OCI-LY7 (cell line): ENCODE results near the gene CNTN4. TPM values are rescaled to one million over a fixed set of nuclear protein-coding genes. Genes with fewer than 3 reads are reported as not detected.

Source experiments
- BruUV-seq: library from RNA; stranded (reverse); fragments of 400-500 nt; replicated peaks from 2 replicates; lab custom pipeline; 2021; lab: Mats Ljungman, UMichigan
- CTCF ChIA-PET: fragments of 300-600 bp; sonication (Branson Sonifier 250); formaldehyde crosslinking; loops from one replicate; lab custom pipeline; 2022; ENCODE audit warnings: antibody characterized with exemption; ENCODE audit not compliant: unreplicated experiment; lab: Charles Lee
- POLR2A ChIA-PET: fragments of 300-600 bp; sonication (Branson Sonifier 250); formaldehyde crosslinking; loops from one replicate; lab custom pipeline; 2022; ENCODE audit warnings: antibody characterized with exemption; lab: Charles Lee
- DNase-seq: peaks from one replicate; pipeline ENCODE4 v3.0.0-alpha.2; 2015; ENCODE audit warnings: low spot score
- H2AFZ ChIP-seq: fragments of 200-600 bp; sonication (generic), shearing (Covaris generic); 2 replicates; pipeline ENCODE4 v1.6.1; 2014; ENCODE audit warnings: mild to moderate bottlenecking, antibody characterized with exemption, low read length, moderate library complexity
- H3K27ac ChIP-seq: fragments of 200-600 bp; sonication (generic); 2 replicates; pipeline ENCODE4 v1.5.1; 2014; ENCODE audit warnings: mixed run types, low read depth, mild to moderate bottlenecking, moderate library complexity, low read length, inconsistent platforms; ENCODE audit not compliant: poor library complexity, severe bottlenecking
- H3K36me3 ChIP-seq: fragments of 200-600 bp; sonication (generic); 2 replicates; pipeline ENCODE4 v1.6.1; 2014; ENCODE audit warnings: mild to moderate bottlenecking, antibody characterized with exemption, low read length, moderate library complexity, mixed read lengths; ENCODE audit not compliant: insufficient read depth
- H3K4me1 ChIP-seq: fragments of 200-600 bp; sonication (generic); 2 replicates; pipeline ENCODE4 v1.5.1; 2014; ENCODE audit warnings: mild to moderate bottlenecking, low read length; ENCODE audit not compliant: insufficient read depth, poor library complexity, severe bottlenecking
- H3K4me2 ChIP-seq: fragments of 200-600 bp; sonication (generic); 2 replicates; pipeline ENCODE4 v1.6.1; 2014; ENCODE audit warnings: mild to moderate bottlenecking, low read length
- H3K4me3 ChIP-seq: fragments of 200-600 bp; sonication (generic); 2 replicates; pipeline ENCODE4 v1.5.1; 2014; ENCODE audit warnings: mild to moderate bottlenecking, low read depth, low read length; ENCODE audit not compliant: poor library complexity, severe bottlenecking
- H3K79me2 ChIP-seq: fragments of 200-600 bp; sonication (generic); 2 replicates; pipeline ENCODE4 v1.6.1; 2016; ENCODE audit warnings: low read depth, mild to moderate bottlenecking, low read length, moderate library complexity, mixed read lengths; ENCODE audit not compliant: insufficient read depth
- H3K9me2 ChIP-seq: fragments of 200-600 bp; sonication (generic); 2 replicates; pipeline ENCODE4 v1.6.1; 2016; ENCODE audit warnings: mild to moderate bottlenecking, low read length, mixed read lengths; ENCODE audit not compliant: insufficient read depth
- H3K9me3 ChIP-seq: fragments of 200-600 bp; sonication (generic); 2 replicates; pipeline ENCODE4 v1.6.1; 2014; ENCODE audit warnings: mild to moderate bottlenecking, mixed run types, low read length, mixed read lengths
- H4K20me1 ChIP-seq: fragments of 200-600 bp; sonication (generic); 2 replicates; pipeline ENCODE4 v1.6.1; 2014; ENCODE audit warnings: mild to moderate bottlenecking, antibody characterized with exemption, low read length, moderate library complexity, mixed read lengths; ENCODE audit not compliant: insufficient read depth
- CTCF ChIP-seq: fragments of 200-600 bp; sonication (generic); conservative IDR thresholded peaks from 2 replicates; pipeline ENCODE4 v1.5.1; 2014; ENCODE audit warnings: mild to moderate bottlenecking, antibody characterized with exemption, low read length, moderate library complexity, mixed read lengths
- EZH2phosphoT487 ChIP-seq: fragments of 200-600 bp; sonication (generic); IDR thresholded peaks from 2 replicates; pipeline ENCODE4 v1.6.1; 2018; ENCODE audit warnings: low read depth, borderline replicate concordance, mild to moderate bottlenecking, mixed run types, antibody characterized with exemption, low read length, moderate library complexity, mixed read lengths
- intact Hi-C: fragments of 100-400 bp; cut with micrococcal nuclease; formaldehyde crosslinking; loops from one replicate; pipeline ENCODE4 v1.10.0; 2022; ENCODE audit not compliant: unreplicated experiment
- total RNA-seq, 2 experiments: library from RNA; depleted of rRNA in 1 of 2; stranded (reverse); fragments of >200 nt in 1 of 2; shearing (Covaris generic) in 1 of 2; gene quantifications; 2 replicates each; pipeline ENCODE4 v1.2.3, GENCODE V29; 2014 to 2022

Gene CNTN4
- total RNA-seq, 2 experiments from 2014 or later, result not detected

GRCh38 chr3:2880218-2880756 is 781.6 kb downstream of the CNTN4 start:
- Histone ChIP-seq H3K79me2 (no peaks in the 10 kb centered on the region), H4K20me1 (no peaks in the 10 kb centered on the region), H3K36me3 (no peaks in the 10 kb centered on the region), H3K4me2 (no peak overlapping the region), H3K9me2 (no peaks in the 10 kb centered on the region), H3K27ac (no peak overlapping the region), H3K9me3 (no peaks in the 10 kb centered on the region), H3K4me3 (no peak overlapping the region), H2AFZ (no peak overlapping the region), H3K4me1 (no peaks in the 10 kb centered on the region)
- POLR2A ChIA-PET, result no interaction called here
- BruUV-seq, result no TSS peak
- CTCF ChIA-PET, result no interaction called here
- TF ChIP-seq EZH2phosphoT487, result no peak
- intact Hi-C loops, result no loop called here
- DNase-seq, result no peak

- Histone ChIP-seq H3K79me2 (no peaks in the 10 kb centered on the region), H3K36me3 (no peaks in the 10 kb centered on the region), H3K4me3 (no peak overlapping the region), H3K9me2 (no peaks in the 10 kb centered on the region), H3K4me2 (no peak overlapping the region), H4K20me1 (no peaks in the 10 kb centered on the region), H3K9me3 (no peaks in the 10 kb centered on the region), H2AFZ (no peak overlapping the region), H3K27ac (no peak overlapping the region), H3K4me1 (no peaks in the 10 kb centered on the region)
- no peak for DNase-seq
- POLR2A ChIA-PET, result no interaction called here
- CTCF ChIA-PET, result no interaction called here
- intact Hi-C loops, result no loop called here
- BruUV-seq, result no TSS peak
- TF ChIP-seq CTCF (no peak), EZH2phosphoT487 (no peak)
Measured at GRCh38 chr3:2883283-2883682, 784.6 kb downstream of the CNTN4 start.

- DNase-seq, result no peak
- H3K4me3 ChIP-seq, result no peak overlapping the region
Measured at GRCh38 chr3:2888592-2888991, 789.9 kb downstream of the CNTN4 start.

More at GRCh38 chr3:2888592-2888991, 789.9 kb downstream of the CNTN4 start:
- intact Hi-C loops, result no loop called here
- TF ChIP-seq EZH2phosphoT487 (no peak), CTCF (no peak)
- Histone ChIP-seq H3K9me3 (no peaks in the 10 kb centered on the region), H3K4me1 (no peaks in the 10 kb centered on the region), H2AFZ (no peak overlapping the region), H3K79me2 (no peaks in the 10 kb centered on the region), H3K9me2 (no peaks in the 10 kb centered on the region), H3K4me2 (no peak overlapping the region), H3K36me3 (no peaks in the 10 kb centered on the region), H4K20me1 (no peaks in the 10 kb centered on the region), H3K27ac (no peak overlapping the region)
- ChIA-PET POLR2A (no interaction called here), CTCF (no interaction called here)
- no TSS peak for BruUV-seq
